OCI-M2 (cell line): Measurements from ENCODE around the gene RTN4RL2.

Source experiments
- DNase-seq: peaks from one replicate; lab custom pipeline; 2025; ENCODE audit not compliant: unreplicated experiment; lab: John Stamatoyannopoulos, UW

RTN4RL2 gene

GRCh38 chr11:57461841-57462489 lies 1.6 kb downstream of the RTN4RL2 start:
- no peak for DNase-seq

- DNase-seq, result no peak
Observed at GRCh38 chr11:57462597-57462996, 2.3 kb downstream of the RTN4RL2 start.

GRCh38 chr11:57463671-57464538 lies 3.6 kb downstream of the RTN4RL2 start:
- no peak for DNase-seq

GRCh38 chr11:57464539-57465181 lies 4.3 kb downstream of the RTN4RL2 start:
- no peak for DNase-seq

GRCh38 chr11:57466680-57467079 lies 6.4 kb downstream of the RTN4RL2 start:
- DNase-seq, result no peak

- DNase-seq, result no peak
Observed at GRCh38 chr11:57467508-57468157, 7.3 kb downstream of the RTN4RL2 start.

- no peak for DNase-seq
Observed at GRCh38 chr11:57468276-57468675, 7.9 kb downstream of the RTN4RL2 start.

GRCh38 chr11:57469268-57469667 lies 8.9 kb downstream of the RTN4RL2 start:
- no peak for DNase-seq

- no peak for DNase-seq
Observed at GRCh38 chr11:57471496-57471895, 11.2 kb downstream of the RTN4RL2 start.

GRCh38 chr11:57473285-57473841 lies 13.0 kb downstream of the RTN4RL2 start:
- DNase-seq, result no peak

GRCh38 chr11:57474017-57474802 lies 13.9 kb downstream of the RTN4RL2 start:
- DNase-seq, result no peak

- no peak for DNase-seq
Observed at GRCh38 chr11:57474803-57475115, 14.4 kb downstream of the RTN4RL2 start.

- DNase-seq, result no peak
Observed at GRCh38 chr11:57475191-57475590, 14.9 kb downstream of the RTN4RL2 start.

- no peak for DNase-seq
Observed at GRCh38 chr11:57475671-57476046, 15.3 kb downstream of the RTN4RL2 start.

GRCh38 chr11:57476047-57476756 lies 15.9 kb downstream of the RTN4RL2 start:
- DNase-seq, result no peak

GRCh38 chr11:57476757-57477506 lies 16.6 kb downstream of the RTN4RL2 start:
- DNase-seq, result no peak

GRCh38 chr11:57477507-57478189 lies 17.3 kb downstream of the RTN4RL2 start:
- DNase-seq, result no peak

- no peak for DNase-seq
Observed at GRCh38 chr11:57479021-57479663, 18.8 kb downstream of the RTN4RL2 start.
